ENCODE measurements around the gene DGKQ.

DNA sequence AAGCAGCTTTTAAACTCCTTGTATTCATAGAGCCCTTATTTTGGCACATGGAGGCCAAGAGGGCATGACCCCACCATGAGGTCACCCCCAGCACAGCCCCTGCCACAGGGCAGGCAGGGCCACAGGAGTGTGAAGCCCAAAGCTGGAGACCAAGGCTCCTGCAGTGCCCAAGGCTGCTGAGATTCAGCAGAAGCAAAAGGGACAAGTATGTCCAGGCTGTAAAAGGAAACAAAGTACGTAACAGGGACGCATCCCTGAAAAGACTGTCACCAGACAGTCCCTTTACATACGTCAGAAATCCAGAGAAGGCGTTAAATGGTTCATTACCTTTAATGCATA lies 60.1 kb downstream of the DGKQ start:
- TF ChIP-seq, protein P1, sequence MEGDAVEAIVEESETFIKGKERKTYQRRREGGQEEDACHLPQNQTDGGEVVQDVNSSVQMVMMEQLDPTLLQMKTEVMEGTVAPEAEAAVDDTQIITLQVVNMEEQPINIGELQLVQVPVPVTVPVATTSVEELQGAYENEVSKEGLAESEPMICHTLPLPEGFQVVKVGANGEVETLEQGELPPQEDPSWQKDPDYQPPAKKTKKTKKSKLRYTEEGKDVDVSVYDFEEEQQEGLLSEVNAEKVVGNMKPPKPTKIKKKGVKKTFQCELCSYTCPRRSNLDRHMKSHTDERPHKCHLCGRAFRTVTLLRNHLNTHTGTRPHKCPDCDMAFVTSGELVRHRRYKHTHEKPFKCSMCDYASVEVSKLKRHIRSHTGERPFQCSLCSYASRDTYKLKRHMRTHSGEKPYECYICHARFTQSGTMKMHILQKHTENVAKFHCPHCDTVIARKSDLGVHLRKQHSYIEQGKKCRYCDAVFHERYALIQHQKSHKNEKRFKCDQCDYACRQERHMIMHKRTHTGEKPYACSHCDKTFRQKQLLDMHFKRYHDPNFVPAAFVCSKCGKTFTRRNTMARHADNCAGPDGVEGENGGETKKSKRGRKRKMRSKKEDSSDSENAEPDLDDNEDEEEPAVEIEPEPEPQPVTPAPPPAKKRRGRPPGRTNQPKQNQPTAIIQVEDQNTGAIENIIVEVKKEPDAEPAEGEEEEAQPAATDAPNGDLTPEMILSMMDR (IDR thresholded peaks at IDR 0.05) = no peak
- TF ChIP-seq POLR2AphosphoS5 (IDR thresholded peaks at IDR 0.05; ENCODE audit: low read depth, low read length) (no peak), REST (IDR thresholded peaks at IDR 0.05; ENCODE audit: insufficient read depth in 1 of 2, low read depth in 2 of 2, low read length in 1 of 2) (no peak)
